ENCODE measurements around the gene ILK.

ILK gene

GRCh38 chr11:6574816-6575715 is 28.5 kb upstream of the ILK start:
- FAIRE-seq = no peak

- no peak for FAIRE-seq
Observed at GRCh38 chr11:6576471-6577373, 26.9 kb upstream of the ILK start.

GRCh38 chr11:6578134-6578533 is 25.4 kb upstream of the ILK start:
- FAIRE-seq = no peak

- FAIRE-seq = no peak
Observed at GRCh38 chr11:6579681-6580080, 23.9 kb upstream of the ILK start.

GRCh38 chr11:6583584-6583983 is 20.0 kb upstream of the ILK start:
- FAIRE-seq = no peak

DNA sequence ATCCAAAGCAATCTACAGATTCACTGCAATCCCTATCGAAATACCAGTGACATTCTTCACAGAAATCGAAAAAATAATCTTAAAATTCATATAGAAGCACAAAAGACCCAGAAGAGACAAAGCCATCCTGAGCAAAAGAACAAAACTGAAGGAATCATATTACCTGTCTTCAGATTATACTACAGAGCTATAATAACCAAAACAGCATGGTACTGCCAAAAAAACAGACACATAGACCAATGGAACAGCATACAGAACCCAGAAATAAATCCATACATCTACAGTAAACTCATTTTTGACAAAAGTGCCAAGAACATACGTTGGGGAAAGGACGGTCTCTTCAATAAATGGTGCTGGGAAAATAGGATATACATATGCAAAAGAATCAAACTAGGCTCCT is 19.0 kb upstream of the ILK start:
- no peak for FAIRE-seq

DNA sequence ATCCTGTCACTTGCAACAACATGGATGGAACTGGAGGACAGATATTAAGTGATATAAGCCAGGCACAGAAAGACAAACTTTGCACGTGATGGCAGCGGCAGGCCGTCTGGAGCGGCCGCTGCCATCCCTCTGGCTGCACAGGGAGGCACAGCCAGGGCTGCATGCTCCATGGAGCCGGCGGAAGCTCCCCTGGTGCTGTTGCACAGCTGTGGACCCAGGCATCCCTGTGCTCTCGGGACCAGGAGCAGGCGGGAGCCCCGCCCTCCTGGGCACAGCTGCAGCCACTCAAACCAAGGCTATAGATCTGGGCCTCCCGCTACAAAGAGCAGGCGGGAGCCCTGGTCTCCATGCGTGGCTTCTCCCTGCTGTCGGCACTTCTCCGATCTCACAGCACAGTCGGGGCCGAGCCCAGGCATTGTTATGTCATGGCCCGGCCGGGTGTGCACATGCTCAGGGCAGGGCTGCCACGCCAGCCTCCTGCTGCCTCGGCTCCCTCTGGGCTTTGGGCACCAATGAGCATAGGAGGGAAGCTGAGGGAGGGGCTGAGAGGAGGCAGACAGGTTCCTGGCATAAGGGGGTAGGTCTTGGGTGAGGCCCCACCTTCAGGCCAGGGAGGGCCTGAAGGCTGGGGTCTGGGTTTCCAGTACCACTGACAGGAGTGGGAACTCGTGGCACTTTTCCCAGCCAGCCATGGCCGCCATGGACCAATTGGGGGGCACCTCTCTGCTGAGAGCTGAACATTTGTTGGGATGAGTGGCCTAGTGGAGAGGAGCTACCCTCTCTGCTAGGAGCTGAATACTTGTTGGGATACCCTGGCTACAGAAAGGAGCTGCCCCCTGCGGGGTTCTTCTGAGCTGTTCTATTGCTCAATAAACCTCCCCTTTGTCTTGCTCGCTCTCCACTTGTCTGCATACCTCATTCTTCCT is 16.9 kb upstream of the ILK start:
- no peak for FAIRE-seq

DNA sequence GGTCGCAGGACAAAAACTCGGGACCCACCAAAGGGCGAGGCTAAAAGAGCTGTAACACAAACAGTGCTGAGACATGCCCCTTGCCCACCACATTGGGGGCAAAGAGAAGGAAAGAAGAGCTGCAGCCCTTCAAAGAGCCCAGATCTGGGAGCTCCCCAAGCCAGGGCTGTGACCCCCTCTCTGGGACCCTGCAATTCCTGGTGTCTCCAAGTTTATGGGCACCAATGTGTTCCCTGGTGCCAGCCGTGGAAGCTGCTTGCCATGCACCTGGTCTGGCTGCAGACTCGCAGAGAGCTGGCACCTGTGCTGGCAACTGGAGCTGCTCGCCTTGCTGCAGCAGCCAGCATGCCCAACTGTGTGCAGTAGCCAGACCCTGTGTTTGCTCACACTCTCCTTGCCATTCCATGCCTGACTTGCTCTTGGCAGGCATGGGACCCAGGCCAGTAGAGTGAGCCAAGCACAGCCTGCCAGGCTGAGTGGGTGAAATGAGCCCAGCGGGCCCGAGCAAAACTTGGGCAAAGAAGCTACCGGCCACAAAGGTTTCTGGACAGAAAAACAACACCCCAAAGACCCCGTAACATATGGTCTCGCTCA is 16.1 kb upstream of the ILK start:
- no peak for FAIRE-seq

DNA sequence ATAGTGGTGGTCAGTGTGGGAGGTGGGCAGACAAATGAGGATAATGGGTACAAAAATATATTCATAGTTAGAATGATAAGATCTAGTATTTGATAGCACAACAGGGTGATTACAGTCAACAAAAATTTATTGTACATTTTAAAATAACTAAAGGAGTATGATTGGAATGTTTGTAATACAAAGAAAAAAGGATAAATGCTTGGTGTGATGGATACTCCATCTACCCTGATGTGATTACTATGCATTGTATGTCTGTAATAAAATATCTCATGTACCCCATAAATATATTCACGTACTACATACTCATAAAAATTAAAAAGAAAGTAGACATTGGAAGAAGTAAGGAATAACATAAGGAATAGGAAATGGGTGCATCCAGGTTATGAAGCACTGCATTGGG is 15.6 kb upstream of the ILK start:
- no peak for FAIRE-seq

DNA sequence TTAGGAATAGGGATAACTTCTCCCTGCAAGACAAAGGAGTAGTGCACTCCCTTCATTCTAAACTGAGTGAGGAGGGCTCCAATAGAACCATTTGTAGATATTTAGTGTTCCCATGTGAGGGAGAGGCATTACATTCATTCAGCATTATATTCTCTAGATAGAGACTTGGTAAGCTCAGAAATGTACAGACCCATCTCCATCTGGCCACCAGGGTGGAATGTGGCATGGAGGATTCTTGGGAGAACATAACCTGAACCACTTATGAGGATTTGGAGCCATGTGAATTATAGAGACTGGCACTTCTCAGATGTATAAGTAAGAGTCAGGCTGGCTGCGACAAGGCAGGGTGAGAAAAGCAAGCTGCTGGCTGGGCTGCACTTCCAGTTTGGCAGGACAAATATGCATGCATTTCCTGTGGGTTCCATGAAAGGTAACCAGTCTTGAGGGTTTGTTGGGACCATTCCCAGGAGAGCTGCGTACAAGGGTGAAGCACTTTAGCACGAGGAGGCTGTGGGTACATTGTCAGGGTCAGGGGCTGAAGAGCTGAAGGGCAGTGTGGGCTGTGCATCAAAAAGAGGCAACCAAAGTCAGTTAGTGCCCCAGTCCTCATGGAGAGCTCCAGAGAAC is 9.3 kb upstream of the ILK start:
- FAIRE-seq = no peak

GRCh38 chr11:6596239-6596877 is 7.2 kb upstream of the ILK start:
- no peak for FAIRE-seq

- no peak for FAIRE-seq
Observed at GRCh38 chr11:6598555-6598954, 5.0 kb upstream of the ILK start.

GRCh38 chr11:6599449-6599848 is 4.1 kb upstream of the ILK start:
- FAIRE-seq = no peak

DNA sequence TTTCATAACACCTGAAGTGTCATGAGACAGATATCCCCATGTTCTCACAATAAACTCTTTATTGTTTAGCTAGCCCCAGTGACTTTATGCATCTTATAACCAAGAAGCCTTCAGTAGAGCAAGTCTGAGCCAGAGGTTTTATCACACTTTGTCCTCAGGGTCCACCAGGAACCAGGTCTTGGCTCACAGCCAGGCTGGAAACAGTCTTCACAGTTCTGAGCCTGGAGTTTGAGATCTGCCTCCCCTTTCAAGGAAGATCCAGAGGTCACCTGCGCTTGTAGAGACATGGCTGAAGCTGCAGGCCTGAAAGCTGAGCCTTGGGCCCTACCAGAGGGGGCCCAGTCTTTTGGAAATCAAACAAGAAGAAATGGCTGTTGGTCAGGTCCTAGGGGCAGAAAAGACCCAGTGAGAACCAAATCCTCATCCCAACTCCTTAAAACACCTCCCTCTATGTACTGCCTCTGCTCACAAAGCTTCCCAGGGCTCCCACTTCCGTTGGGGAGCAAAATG is 3.6 kb upstream of the ILK start:
- FAIRE-seq = no peak

GRCh38 chr11:6601041-6601461 is 2.5 kb upstream of the ILK start:
- FAIRE-seq = no peak

- no peak for FAIRE-seq
Observed at GRCh38 chr11:6602096-6602940, 1.3 kb upstream of the ILK start.

GRCh38 chr11:6604081-6604626 is 580 bp downstream of the ILK start:
- FAIRE-seq = no peak

DNA sequence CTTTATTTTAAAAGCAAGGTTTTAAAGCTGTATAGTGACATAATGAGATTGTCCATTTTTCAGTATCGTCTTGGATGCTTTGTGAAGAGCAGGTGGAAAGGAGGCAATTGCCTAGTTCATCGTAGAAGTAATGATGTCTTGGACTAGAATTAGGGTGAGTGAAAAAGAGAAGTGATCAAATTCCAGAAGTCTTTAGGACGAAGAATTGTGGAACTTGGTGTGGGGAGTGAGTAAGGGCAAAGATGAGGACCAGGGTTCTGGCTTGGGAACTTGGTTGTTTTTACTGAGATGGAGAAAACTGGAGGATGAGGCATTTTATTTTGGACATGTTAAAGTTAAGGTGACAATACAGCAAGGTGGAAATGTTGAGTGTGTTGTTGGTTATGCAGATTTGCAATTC is 1.2 kb downstream of the ILK start:
- no peak for FAIRE-seq

DNA sequence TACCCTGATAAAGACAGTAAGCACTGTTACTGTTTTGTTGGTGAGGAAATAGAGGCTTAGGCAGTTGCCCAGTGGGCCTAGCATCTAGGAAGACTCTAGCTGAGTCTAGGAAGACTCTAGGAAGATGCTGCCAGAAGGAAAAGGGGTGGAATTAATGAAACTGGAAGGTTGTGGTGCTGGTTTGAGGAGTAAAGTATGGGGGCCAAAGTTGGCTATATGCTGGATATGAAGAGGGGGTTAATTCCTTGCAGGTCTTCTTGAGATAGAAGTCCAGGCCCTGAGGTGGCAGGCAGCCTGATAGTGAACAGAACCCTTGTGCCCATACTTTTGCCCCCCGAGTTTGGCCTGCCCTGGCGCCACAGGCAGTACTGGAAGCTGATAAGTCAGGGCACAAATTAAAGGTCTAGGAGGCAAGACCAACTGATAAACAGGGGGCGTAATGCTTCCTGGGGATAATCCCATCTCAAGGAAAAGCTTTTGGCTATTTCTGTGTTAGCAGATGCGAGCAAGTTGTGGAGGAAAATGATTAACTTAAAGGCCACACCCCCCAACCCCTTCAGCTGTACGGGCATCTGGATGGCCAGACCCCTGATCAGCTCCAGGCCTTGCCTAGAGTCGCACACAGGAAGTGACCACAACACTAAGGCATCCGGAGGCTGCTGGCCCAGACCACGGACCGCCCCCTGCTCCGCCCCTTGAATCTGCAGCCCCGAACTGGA is 3.1 kb downstream of the ILK start:
- FAIRE-seq = peak; percentile 54

All from TTC549 (cell line).